Keratinocyte (primary cell): Measurements from ENCODE around the gene HOXC5. TPM values are rescaled to one million over a fixed set of nuclear protein-coding genes. Genes with fewer than 3 reads are reported as not detected.

Source experiments
- DNase-seq: peaks from one replicate; pipeline ENCODE4 v3.0.0-alpha.2; 2011; ENCODE audit warnings: low read depth, missing footprints, low spot score
- FAIRE-seq: peaks from 2 replicates; lab custom pipeline; 2011; peaks lifted over from hg19 to GRCh38; lab: Jason Lieb, UNC
- H2AFZ ChIP-seq: 2 replicates; pipeline ENCODE4 v1.6.0; 2012; ENCODE audit warnings: low read length, control low read depth, inconsistent platforms; ENCODE audit not compliant: control insufficient read depth
- H3K27ac ChIP-seq: 2 replicates; pipeline ENCODE4 v1.5.1; 2011; ENCODE audit warnings: low read length; ENCODE audit not compliant: control insufficient read depth, insufficient read depth
- H3K27me3 ChIP-seq: 3 replicates; pipeline ENCODE4 v1.6.0; 2011; ENCODE audit warnings: low read length; ENCODE audit not compliant: control insufficient read depth, insufficient read depth; ENCODE audit errors: extremely low read depth
- H3K36me3 ChIP-seq, 2 experiments: 2 replicates in 1 of 2; 3 replicates in 1 of 2; pipeline ENCODE4 v1.5.1; 2011; ENCODE audit warnings: low read length in 2 of 2, mild to moderate bottlenecking in 1 of 2; ENCODE audit not compliant: control insufficient read depth in 2 of 2, insufficient read depth in 2 of 2; ENCODE audit errors: extremely low read depth in 1 of 2
- H3K4me1 ChIP-seq: 3 replicates; pipeline ENCODE4 v1.5.1; 2011; ENCODE audit warnings: low read length; ENCODE audit not compliant: control insufficient read depth, insufficient read depth; ENCODE audit errors: extremely low read depth
- H3K4me2 ChIP-seq: 3 replicates; pipeline ENCODE4 v1.6.0; 2011; ENCODE audit warnings: low read depth, low read length; ENCODE audit not compliant: control insufficient read depth, insufficient read depth; ENCODE audit errors: extremely low read depth
- H3K4me3 ChIP-seq, 3 experiments: fragments of 200-600 bp in 1 of 3; sonication (generic) in 1 of 3; 2 replicates in 2 of 3; 3 replicates in 1 of 3; pipeline ENCODE4 v1.5.1; 2011 to 2016; ENCODE audit warnings: low read length in 3 of 3, mild to moderate bottlenecking in 3 of 3, control low read depth in 2 of 3, inconsistent platforms in 1 of 3, low read depth in 1 of 3, mixed read lengths in 1 of 3, mixed run types in 1 of 3, moderate library complexity in 1 of 3; ENCODE audit not compliant: control insufficient read depth in 2 of 3, insufficient read depth in 2 of 3; ENCODE audit errors: extremely low read depth in 1 of 3
- H3K79me2 ChIP-seq: 2 replicates; pipeline ENCODE4 v1.6.0; 2012; ENCODE audit warnings: low read length; ENCODE audit not compliant: control insufficient read depth, insufficient read depth
- H3K9ac ChIP-seq: 3 replicates; pipeline ENCODE4 v1.6.0; 2011; ENCODE audit warnings: low read length; ENCODE audit not compliant: control insufficient read depth, insufficient read depth; ENCODE audit errors: extremely low read depth
- H3K9me1 ChIP-seq: 3 replicates; pipeline ENCODE4 v1.6.0; 2011; ENCODE audit warnings: low read length; ENCODE audit not compliant: control insufficient read depth, insufficient read depth; ENCODE audit errors: extremely low read depth
- H3K9me3 ChIP-seq: 2 replicates; pipeline ENCODE4 v1.5.1; 2012; ENCODE audit warnings: low read depth, low read length; ENCODE audit not compliant: control insufficient read depth
- H4K20me1 ChIP-seq: 3 replicates; pipeline ENCODE4 v1.6.0; 2011; ENCODE audit warnings: low read length; ENCODE audit not compliant: control insufficient read depth, insufficient read depth; ENCODE audit errors: extremely low read depth
- CTCF ChIP-seq, 3 experiments: IDR thresholded peaks in 1 of 3; conservative IDR thresholded peaks in 1 of 3; optimal IDR thresholded peaks in 1 of 3; 2 replicates in 2 of 3; 3 replicates in 1 of 3; pipeline versions ENCODE3 to v1.5.1; 2011; ENCODE audit warnings: low read length in 3 of 3, mild to moderate bottlenecking in 3 of 3, moderate library complexity in 2 of 3, control low read depth in 1 of 3, inconsistent platforms in 1 of 3; ENCODE audit not compliant: insufficient read depth in 2 of 3; ENCODE audit errors: extremely low read depth in 1 of 3
- EZH2 ChIP-seq: IDR thresholded peaks from one replicate; pipeline ENCODE4 v1.6.1; 2012; ENCODE audit warnings: inconsistent platforms, mild to moderate bottlenecking, low read length, moderate library complexity
- dilution Hi-C: fragments of 300-500 bp; cut with MboI; formaldehyde crosslinking; loops from one replicate; pipeline ENCODE4 v1.7.0; 2020; ENCODE audit warnings: low sequenced_read_pairs; ENCODE audit not compliant: extremely low pct_ligation_motif_present
- polyA plus RNA-seq, 5 experiments: library from polyadenylated mRNA; depleted of rRNA in 3 of 5; stranded (reverse) in 3 of 5; stranded (forward) in 1 of 5; unstranded in 1 of 5; fragments of >200 nt; gene quantifications; 1 replicate in 1 of 5; 2 replicates in 3 of 5; 3 replicates in 1 of 5; pipeline versions ENCODE4 v1.2.1 to v1.2.3, GENCODE V29; 2011 to 2012; ENCODE audit warnings: missing spikeins in 2 of 5, low read depth in 1 of 5, low replicate concordance in 1 of 5

Gene HOXC5
- polyA plus RNA-seq, 1 donor (not counting 4 experiments of a cell fraction or from before 2014, with no cell fraction given) = 0.18 TPM

- no peak for DNase-seq
- Histone ChIP-seq H2AFZ (no peak overlapping the region), H3K9me1 (no peaks in the 10 kb centered on the region), H3K27me3 (no peaks in the 10 kb centered on the region), H3K36me3 (no peaks in the 10 kb centered on the region), H3K9ac (peak overlapping the region; percentile 97), H3K27ac (peak overlapping the region; percentile 95), H3K4me2 (peak overlapping the region; percentile 98), H3K4me3 (peak overlapping the region; percentile 45 to 90 (median 89)), H4K20me1 (no peaks in the 10 kb centered on the region), H3K79me2 (peaks cover 94% of the 10 kb centered on the region), H3K9me3 (no peaks in the 10 kb centered on the region), H3K4me1 (peaks cover 34% of the 10 kb centered on the region)
- dilution Hi-C loops = no loop called here
- no peak for FAIRE-seq
- TF ChIP-seq EZH2 = no peak
- peak in 1 of 3 experiments; percentile 11 for TF ChIP-seq CTCF (optimal IDR thresholded peaks at IDR 0.05 in 1 of 3, IDR thresholded peaks at IDR 0.05 in 1 of 3, conservative IDR thresholded peaks at IDR 0.05 in 1 of 3; ENCODE audit: extremely low read depth in 1 of 3, insufficient read depth in 2 of 3, low read length in 3 of 3)
These were observed 36.3 kb upstream of the HOXC5 start for GRCh38 chr12:53996240-53997203.

- dilution Hi-C loops = no loop called here
- no peaks in the 10 kb centered on the region for H3K9me3 ChIP-seq
- H3K9me1 ChIP-seq = no peaks in the 10 kb centered on the region
- DNase-seq (no peak), FAIRE-seq (no peak)
- no peak overlapping the region for H2AFZ ChIP-seq
- peak overlapping the region; percentile 98 for H3K4me2 ChIP-seq
- no peaks in the 10 kb centered on the region for H3K27me3 ChIP-seq
- H3K36me3 ChIP-seq = peaks cover 0 to under 1% of the 10 kb centered on the region in 2 experiments
- TF ChIP-seq CTCF (optimal IDR thresholded peaks at IDR 0.05 in 1 of 3, IDR thresholded peaks at IDR 0.05 in 1 of 3, conservative IDR thresholded peaks at IDR 0.05 in 1 of 3; ENCODE audit: extremely low read depth in 1 of 3, insufficient read depth in 2 of 3, low read length in 3 of 3) = no peak
- peak overlapping the region; percentile 97 for H3K9ac ChIP-seq
- no peaks in the 10 kb centered on the region for H4K20me1 ChIP-seq
- H3K4me3 ChIP-seq = peak overlapping the region; percentile 45 to 89 (median 51)
- H3K27ac ChIP-seq = peak overlapping the region; percentile 95
- peaks cover 88% of the 10 kb centered on the region for H3K79me2 ChIP-seq
- peaks cover 34% of the 10 kb centered on the region for H3K4me1 ChIP-seq
These were observed 35.4 kb upstream of the HOXC5 start for GRCh38 chr12:53997204-53998109.
